ENCODE results near the gene POU4F2. TPM values are rescaled to one million over a fixed set of nuclear protein-coding genes. Genes with fewer than 3 reads are reported as not detected.

POU4F2 gene
- total and polyA plus RNA-seq, 2 donors (not counting 3 experiments of a cell fraction or from before 2014, with no cell fraction given): not detected

GRCh38 chr4:146640021-146640464 lies 1.4 kb downstream of the POU4F2 start:
- no peak overlapping the region for H3K27ac ChIP-seq (ENCODE audit: insufficient read depth, low read depth, low read length)
- intact Hi-C loops (cut with micrococcal nuclease): no loop called here
- no peaks in the 10 kb centered on the region for H3K9me3 ChIP-seq (replicated peaks; ENCODE audit: control insufficient read depth, insufficient read depth, low read length)
- no peaks in the 10 kb centered on the region for H3K79me2 ChIP-seq (ENCODE audit: control insufficient read depth, insufficient read depth, low read length)
- H3K9me1 ChIP-seq (replicated peaks; ENCODE audit: control insufficient read depth, extremely low read depth, insufficient read depth, low read length): no peaks in the 10 kb centered on the region
- no peak overlapping the region for H3K9ac ChIP-seq (replicated peaks; ENCODE audit: extremely low read depth, insufficient read depth, low read length)
- no peaks in the 10 kb centered on the region for H3K36me3 ChIP-seq (ENCODE audit: control insufficient read depth in 2 of 2, extremely low read depth in 1 of 2, insufficient read depth in 2 of 2, low read length in 2 of 2)
- H3K4me2 ChIP-seq (ENCODE audit: insufficient read depth, low read length): no peak overlapping the region
- no peaks in the 10 kb centered on the region for H4K20me1 ChIP-seq (replicated peaks; ENCODE audit: control insufficient read depth, extremely low read depth, insufficient read depth, low read length)
- POLR2A ChIA-PET: no interaction called here
- no TSS peak for BruUV-seq (replicated peaks)
- H3K4me3 ChIP-seq (replicated peaks in 1 of 3; ENCODE audit: insufficient read depth in 1 of 3, low read depth in 1 of 3, low read length in 3 of 3): no peak overlapping the region
- H2AFZ ChIP-seq (ENCODE audit: low read depth, low read length): no peak overlapping the region
- dilution Hi-C loops (cut with MboI; ENCODE audit: extremely low pct_ligation_motif_present, low sequenced_read_pairs): no loop called here
- H3K27me3 ChIP-seq (ENCODE audit: control insufficient read depth in 2 of 2, insufficient read depth in 2 of 2, low read length in 2 of 2): peaks cover 59 to 91% of the 10 kb centered on the region in 2 experiments
- FAIRE-seq: no peak
- CTCF ChIA-PET: no interaction called here
- TF ChIP-seq POLR2A (IDR thresholded peaks at IDR 0.05; ENCODE audit: low read depth, low read length) (no peak), MAX (IDR thresholded peaks at IDR 0.05; ENCODE audit: insufficient read depth, insufficient read length) (no peak), GATA2 (IDR thresholded peaks at IDR 0.05; ENCODE audit: insufficient read depth, insufficient read length, low read depth, low read length) (no peak), MYC (IDR thresholded peaks at IDR 0.05; ENCODE audit: low read depth, low read length) (no peak), POLR2AphosphoS5 (IDR thresholded peaks at IDR 0.05; ENCODE audit: insufficient read depth, low read depth, low read length) (no peak), JUN (IDR thresholded peaks at IDR 0.05; ENCODE audit: borderline replicate concordance, insufficient read depth, insufficient read length, low read depth) (no peak), FOS (IDR thresholded peaks at IDR 0.05; ENCODE audit: borderline replicate concordance, insufficient read depth, low read length) (no peak), EZH2 (IDR thresholded peaks at IDR 0.05; ENCODE audit: borderline replicate concordance, low read depth, low read length, severe bottlenecking) (no peak), CTCF (IDR thresholded peaks at IDR 0.05; ENCODE audit: extremely low read depth in 1 of 2, insufficient read depth in 1 of 2, low read depth in 1 of 2, low read length in 2 of 2) (no peak)
- peaks cover 3% of the 10 kb centered on the region for H3K4me1 ChIP-seq (ENCODE audit: control insufficient read depth, extremely low read depth, insufficient read depth, low read length)
- no peak for DNase-seq (ENCODE audit: low read depth, low spot score)
